ENCODE results near the gene PARD3B.

DNA sequence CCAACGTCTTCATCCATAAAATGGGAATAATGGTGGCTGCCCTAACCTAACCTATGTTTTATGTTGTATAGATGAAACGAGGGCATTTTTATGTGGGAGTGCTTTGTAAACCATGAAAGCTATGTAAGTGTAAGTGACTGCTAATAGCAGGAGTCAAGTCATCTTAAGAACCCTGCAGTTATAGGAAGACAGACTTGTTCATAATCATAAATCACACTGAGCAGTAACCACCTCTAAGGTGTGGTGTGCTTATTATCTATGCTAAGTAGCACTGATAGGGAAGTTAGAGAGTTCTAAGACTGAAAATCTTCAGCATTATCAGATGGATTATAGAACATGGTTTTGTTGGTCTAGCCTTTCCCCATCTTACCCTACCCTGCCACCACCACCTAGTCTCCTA lies 1112.8 kb downstream of the PARD3B start:
- TF ChIP-seq, protein P1, sequence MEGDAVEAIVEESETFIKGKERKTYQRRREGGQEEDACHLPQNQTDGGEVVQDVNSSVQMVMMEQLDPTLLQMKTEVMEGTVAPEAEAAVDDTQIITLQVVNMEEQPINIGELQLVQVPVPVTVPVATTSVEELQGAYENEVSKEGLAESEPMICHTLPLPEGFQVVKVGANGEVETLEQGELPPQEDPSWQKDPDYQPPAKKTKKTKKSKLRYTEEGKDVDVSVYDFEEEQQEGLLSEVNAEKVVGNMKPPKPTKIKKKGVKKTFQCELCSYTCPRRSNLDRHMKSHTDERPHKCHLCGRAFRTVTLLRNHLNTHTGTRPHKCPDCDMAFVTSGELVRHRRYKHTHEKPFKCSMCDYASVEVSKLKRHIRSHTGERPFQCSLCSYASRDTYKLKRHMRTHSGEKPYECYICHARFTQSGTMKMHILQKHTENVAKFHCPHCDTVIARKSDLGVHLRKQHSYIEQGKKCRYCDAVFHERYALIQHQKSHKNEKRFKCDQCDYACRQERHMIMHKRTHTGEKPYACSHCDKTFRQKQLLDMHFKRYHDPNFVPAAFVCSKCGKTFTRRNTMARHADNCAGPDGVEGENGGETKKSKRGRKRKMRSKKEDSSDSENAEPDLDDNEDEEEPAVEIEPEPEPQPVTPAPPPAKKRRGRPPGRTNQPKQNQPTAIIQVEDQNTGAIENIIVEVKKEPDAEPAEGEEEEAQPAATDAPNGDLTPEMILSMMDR (CRISPR knock-in tag; IDR thresholded peaks at IDR 0.05) = no peak
- TF ChIP-seq ERF (CRISPR knock-in tag; IDR thresholded peaks at IDR 0.05) = no peak

Measured in HepG2 (cell line).